ENCODE data around the gene GPC3.

Gene GPC3

DNA sequence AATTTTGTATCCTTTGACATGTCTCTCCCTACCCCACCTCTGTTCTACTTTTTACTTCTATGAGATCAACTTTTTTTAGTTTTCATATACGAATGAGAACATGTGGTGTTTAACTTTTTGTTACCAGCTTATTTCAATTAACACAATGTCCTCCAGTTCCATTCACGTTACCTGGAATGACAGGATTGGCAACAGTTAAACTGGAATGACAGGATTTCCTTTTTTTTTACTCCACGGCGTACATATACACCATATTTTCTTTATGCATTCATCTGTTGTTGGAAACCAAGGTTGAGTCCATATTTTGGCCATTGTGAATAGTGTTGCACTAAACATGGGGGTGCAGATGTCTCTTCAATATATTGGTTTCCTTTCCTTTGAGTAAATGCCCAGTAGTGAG is 398.3 kb downstream of the GPC3 start:
- DNase-seq = no peak

DNA sequence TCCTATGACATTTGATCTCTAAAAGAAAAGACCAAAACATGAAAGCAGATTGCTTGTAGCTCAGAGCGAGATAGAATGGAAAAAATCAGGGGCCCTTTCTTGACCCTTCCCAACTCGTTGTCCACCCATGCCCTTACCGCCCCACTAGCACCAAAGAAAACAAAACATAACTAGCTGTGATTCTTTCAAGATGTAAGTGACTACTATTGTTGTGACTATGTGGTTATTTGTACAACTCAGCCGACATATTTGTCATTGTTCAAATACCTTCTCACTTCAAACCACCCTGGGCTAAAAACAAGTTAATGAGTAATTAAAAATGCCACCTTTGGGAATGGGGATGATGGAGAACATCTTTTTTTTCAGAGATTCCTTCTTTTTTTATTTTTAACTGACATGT is 399.0 kb downstream of the GPC3 start:
- DNase-seq = no peak

DNA sequence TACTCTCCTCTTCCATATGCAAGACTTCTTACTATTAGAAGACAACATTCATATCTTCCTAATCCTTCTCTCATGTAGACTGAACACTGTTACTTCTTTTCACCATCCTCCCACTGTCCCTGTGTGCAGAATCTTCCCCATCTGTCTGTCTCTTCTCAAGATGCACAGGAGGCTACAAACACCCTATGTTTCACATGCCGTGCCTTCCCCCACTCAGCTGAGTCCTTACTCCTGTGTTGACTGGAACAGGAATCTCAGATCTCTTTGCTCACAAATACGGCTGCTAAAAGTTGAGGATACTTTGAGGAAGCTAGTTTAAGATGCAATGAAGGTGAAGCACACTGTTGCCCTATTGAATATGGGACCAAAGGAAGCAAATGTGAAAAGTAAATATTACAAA is 401.6 kb downstream of the GPC3 start:
- no peak for DNase-seq

DNA sequence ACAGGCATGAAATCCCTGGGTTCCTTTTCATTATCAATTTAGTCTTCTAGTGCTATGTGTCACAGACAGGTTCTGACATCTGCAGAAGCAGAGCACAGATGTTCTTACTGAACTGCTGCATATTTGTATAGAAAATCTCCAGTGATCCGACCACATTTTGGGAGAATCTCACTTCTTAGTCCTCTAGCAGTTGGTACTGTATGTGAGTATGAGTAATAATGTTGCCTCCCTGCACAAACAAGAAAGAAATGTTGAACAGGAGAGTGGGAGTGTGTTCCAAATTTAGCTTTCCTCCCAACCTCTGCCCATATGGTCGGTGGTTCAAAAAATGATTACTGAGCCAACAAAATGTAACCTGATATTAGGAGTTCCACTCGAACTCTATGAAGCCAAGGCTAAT is 404.8 kb downstream of the GPC3 start:
- no peak for DNase-seq

DNA sequence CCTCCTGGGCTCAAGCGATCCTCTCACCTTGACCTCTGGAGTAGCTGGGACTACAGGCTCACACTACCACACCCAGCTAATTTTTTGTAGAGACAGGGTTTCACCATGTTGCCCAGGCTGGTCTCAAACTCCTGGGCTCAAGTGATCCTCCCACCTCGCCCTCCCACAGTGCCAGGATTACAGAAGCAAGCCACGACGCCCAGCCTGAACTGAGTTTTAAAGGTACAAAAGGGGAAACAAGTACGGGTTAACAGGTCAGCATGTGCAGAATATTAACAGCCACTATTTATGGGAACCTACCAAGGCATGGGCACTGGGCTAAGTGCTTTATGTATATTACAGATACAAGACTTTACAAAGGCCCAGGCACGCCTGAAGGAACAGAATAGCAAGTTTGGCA is 405.8 kb downstream of the GPC3 start:
- DNase-seq = no peak

DNA sequence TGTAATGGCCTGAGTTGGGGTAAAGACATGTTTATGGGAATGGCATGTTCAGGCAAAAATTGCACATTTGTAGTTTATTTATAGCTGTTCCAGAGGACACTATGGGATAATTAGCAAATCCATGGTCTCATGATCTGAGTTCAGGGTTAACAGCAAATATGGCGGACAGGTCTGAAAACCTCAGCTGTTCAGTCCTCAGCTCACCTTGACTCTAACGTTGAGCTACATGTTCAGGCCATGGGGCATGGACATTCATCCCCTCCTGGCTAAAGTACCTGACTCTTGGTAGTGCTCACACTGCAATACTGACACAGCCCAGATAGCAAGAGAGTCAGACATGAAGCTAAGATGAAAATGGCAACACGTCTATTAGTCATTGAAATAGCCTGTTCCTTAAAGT is 408.5 kb downstream of the GPC3 start:
- no peak for DNase-seq

DNA sequence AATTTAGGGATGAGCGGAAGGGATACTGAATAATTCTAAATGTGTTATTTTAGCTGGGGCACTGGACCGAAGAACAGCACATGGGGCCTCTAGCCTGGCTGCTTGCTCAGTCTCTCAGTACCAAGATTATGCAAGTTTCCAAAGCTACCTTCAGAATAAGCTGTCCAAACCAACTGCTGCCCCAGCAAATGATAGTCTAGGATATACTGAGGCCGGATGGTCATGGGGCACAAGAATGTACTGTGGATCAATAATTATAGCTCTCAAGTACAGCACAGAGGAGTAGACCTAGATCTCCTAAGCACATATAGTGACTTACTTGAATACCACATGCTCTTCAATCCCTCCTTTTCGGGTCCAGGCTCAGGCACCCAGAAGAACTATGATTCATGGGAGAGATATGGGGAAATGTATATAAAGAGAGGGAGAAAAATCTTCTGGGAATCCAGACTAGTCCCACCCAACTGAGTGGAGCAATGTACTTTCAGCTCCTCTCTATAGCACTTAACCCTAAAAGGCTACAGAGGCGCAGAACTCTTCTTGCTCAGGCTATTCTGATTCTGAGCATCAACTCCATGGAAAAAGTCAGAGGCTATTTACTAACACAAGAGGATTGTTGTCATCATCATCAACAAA is 409.8 kb downstream of the GPC3 start:
- DNase-seq = no peak

DNA sequence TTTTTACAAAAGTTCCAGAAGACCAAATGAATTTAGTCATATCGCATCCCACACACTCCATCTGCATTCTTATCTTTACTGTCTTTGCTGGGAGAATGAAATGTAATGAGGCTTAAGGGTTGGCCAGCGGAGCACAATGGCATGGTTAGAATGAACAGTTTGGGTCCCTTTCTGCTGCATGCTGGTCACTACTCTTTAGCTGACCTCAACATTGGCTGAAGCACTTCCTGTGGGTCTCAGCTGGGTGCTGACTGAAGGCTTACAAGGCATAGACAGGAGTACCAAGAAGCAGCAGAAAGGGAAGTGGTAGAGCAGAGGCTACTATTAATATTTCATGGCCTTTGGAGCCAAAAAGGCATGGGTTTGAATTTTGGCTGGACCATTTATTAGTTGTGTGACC is 410.7 kb downstream of the GPC3 start:
- DNase-seq = no peak

DNA sequence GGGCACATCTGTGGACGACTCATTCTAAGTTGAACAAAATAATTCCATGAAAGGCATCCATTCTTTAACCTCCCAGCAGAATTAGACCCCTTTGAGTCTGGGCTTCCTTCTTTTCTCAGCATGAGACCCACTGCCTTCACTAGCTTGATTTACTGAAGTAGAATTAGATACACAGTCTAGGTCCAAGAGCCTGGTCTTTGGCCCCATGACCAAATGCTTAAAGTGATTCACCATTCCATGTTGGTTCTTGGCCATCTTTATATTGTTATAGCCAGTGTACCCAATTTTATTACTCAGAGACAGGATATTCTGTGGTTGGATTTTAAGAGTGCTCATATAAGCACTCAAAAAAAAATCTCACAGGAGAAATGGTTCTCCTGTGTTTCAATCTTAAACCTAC is 414.8 kb downstream of the GPC3 start:
- DNase-seq = no peak

DNA sequence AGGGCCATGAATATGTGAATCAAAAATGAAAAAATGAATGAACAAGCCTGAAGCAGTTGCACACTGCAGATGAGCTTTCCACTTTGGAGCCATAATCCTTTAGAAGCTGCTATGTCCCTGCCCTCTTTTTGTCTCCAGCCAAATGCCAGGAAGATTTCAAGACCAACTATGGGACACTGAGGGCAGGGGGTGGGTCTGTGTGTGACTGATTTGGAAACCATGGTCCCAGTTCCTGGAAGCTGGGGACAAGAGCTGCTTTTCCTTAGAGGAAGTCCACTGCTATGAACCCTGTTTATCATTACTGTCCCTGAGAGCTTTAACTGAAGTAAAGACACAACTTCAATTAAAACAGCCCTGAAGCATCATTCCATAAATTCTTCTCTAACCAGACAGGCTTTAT is 416.2 kb downstream of the GPC3 start:
- DNase-seq = no peak

DNA sequence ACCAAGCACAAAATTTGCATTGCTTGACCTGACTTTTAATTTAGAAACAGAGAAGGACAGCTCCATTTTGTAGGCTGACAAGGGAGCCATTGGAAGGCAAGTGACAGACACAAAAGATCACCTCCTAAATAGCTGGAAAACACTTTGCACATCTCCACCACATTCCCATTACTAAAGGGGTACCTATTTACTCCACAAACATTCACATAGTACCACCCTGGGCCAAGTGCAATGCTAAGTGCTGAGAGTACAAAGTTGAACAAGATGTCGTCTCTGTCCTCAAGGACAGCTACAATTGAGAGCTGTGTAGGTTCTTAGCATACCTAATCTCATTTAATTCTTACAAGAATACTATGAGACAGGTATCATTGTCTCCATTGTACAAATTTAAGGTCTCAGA is 417.3 kb downstream of the GPC3 start:
- no peak for DNase-seq

DNA sequence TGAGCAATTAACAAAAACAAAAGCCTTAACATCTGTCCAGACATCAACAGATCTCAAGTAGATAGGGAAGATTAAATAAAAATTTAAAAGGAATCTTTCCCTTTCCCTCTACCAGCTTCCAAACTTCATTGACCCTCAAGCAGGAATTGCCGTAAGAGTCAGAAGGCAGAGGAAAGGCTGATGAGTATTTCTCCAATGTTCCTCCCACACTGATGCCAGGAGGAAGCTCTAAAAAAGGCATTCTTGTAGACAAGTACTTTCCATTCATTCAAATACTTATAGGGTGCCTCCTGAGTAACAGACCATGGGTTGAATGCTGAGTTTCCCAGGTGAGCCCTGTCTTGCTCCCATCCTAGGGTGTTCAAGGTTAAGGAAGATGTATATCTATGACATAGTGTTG is 418.5 kb downstream of the GPC3 start:
- no peak for DNase-seq

DNA sequence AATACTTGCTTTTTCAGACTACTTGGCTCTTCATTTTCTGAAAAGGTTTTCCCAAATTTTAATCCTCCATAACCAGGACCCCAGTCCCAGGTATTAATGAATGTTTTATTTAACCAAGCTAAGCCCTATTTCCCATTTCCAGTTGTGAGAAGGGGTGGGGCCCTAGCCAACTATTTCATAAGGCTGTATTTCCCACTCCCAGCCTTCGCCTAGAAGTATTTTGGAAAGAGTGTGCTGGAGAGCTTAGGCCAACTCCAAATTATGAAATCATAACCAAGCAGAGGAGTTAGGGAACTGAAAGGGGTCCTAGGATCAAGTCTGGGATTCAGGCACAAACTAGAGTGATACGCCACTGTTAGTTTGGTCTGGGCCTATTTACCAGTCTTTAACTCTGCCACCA is 421.7 kb downstream of the GPC3 start:
- no peak for DNase-seq

DNA sequence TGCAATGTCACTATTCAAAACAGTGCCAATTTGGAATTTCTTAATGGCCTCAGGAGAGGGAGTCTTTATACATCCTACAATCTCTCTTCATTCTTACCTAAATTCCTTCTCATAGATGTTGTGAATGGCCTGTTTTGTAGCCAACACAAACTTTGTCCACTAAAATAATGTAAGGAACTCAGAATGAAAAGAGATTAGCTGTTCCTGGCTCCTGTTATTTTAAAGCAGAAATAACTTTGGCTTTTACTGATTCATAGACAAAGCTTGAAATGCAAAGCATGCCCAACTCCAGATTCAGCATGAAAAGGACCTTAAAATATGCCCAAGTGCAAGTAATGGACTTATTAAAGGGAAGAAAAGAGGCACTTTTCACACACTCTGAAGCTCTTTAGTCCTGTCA is 424.1 kb downstream of the GPC3 start:
- no peak for DNase-seq

DNA sequence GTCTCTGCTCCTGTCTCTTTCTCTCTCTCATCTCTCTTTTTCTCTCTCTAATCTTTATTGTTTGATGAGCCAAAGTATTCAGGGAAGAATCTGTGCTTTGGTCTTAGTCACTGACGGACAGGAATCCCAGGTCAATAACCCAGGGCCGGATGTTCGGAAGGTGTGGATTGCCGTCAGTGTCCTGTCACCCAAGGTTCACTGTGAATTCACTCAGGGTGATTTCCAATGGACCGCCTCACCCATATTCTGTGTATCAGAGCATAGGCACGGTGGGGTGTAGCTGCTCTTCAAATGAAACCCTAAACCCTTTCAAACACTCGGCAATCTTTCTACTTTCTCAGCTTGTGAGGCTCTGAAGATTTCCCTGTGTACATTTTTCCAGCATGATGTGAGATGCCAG is 425.5 kb downstream of the GPC3 start:
- DNase-seq = no peak

DNA sequence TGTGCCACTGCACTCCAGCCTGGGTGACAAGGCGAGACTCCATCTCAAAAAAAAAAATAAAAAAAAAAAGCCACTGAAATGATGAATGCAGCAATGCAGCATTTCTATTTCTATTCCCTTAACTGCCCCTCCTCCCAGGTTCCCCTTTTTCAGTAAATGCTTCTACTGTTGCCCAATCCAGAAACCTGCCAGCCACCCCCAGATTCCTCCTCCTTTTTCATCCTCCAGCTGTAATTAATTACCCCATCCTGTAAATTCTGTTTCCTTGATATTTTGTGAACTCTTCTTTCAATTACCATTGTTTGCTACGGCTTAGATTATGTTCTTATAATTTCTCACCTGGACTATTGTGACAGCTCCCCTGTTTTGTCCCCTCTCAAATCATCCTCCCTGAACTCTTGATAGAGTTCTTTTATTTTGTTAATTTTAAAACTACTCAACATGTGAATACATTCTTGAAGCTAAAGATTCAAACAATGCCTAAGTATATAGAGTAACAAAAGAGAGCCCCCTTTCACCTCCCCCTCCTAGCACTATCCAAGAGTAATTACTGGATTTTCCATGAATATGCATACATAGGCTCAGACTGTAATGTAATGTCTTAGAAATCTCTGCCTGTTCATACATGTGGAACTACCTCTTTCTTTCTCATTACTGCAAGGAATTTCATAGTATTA is 429.5 kb downstream of the GPC3 start:
- DNase-seq = no peak

DNA sequence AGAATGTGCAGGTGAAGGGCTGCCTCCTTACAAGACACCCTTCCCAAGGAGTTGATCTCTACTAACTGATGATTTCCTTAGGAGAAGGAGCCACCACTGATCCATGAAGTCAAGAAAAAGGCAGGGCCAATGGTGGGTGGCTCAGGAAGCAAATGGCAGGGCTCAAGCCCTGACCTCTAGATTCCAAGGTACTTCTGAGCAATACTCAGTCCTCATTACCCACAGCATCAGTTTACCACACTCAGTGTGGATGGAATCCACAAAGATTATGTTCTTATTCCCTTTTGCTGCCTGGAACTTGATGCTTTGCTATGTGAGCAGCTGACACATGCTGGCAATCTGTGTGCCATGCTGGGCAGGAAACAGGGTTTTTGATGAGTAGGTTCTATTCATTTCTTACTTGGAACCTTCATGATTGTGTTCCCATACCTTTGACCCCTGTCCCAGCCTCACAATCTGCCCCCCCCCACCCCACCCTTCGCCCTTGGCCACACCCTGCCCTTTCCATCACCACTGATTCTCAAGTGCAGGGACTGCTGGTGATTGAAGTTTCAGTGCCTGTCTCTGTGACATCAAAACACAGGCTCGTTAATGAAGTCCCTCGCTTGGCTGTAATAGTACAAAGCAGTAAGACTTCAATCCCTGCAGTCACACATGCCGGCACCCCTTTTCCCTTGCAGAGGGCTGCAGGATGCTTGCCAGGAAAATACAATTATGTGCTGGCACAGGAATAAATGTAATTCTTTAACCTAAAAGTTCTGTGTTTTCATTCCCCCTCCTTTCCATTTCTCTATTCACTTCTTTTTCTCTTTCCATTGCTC is 434.5 kb downstream of the GPC3 start:
- DNase-seq = no peak

DNA sequence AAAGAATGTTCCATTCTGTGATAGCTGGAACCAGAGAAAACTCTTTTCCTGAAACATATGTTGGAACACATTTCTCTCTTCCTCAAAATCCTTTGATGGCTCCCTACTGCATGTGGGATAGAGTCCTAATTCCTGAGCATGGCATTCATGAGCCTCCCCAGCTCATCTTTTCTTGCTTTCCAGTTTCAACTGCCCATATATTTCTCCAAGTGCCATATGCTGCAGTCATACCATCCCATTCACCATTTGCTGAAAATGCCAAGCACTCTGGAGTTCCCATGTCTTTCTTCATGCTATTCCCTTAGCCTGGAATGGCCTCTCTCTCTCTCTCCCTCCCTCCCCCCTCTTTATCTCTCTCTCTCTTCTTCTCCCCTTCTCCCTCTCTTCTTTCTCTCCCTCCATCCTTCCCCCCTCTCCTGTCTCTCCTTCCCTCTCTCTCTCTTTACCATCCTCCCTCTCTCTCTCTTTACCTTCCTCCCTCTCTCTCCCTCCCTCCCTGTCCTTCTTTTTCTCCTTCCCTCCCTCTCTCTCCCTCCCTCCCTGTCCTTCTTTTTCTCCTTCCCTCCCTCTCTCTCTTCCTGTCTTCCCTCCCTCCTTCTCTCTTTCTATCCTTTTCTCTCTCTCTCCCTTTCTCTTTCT is 436.0 kb downstream of the GPC3 start:
- DNase-seq = no peak

DNA sequence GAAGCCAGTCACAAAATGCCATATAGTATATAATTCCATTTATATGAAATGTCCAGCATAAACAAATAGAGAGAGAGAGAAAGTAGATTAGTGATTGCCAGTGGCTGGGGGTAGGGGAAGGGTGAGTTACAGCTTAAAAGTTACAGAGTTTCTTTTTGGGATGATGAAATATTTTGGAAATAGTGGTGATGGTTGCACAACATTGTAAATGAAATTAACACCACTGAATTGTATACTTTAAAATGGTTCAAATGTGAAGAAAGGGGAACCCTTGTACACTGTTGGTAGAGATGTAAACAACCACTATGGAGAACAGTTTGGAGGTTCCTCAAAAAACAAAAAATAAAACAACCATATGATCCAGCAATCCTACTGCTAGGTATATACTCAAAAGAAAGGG is 439.0 kb downstream of the GPC3 start:
- DNase-seq = no peak

DNA sequence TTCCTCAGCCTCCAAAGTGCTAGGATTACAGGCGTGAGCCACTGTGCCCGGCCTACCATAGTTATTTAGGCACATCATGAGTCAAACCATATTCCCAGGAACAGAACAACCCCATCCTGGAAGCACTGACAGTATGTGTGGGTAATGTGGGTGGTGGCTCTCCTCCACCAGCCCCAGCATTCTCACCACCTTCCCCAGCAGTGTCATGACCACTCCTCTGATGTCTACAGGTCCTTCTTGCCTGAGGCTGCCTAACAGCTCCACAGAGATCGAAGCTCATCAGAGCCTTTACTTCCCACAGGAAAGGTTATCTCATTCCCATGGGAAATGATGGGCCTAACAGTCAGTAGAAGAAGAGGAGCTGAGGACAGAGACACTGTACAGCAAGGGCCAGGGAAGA is 440.6 kb downstream of the GPC3 start:
- DNase-seq = no peak

DNA sequence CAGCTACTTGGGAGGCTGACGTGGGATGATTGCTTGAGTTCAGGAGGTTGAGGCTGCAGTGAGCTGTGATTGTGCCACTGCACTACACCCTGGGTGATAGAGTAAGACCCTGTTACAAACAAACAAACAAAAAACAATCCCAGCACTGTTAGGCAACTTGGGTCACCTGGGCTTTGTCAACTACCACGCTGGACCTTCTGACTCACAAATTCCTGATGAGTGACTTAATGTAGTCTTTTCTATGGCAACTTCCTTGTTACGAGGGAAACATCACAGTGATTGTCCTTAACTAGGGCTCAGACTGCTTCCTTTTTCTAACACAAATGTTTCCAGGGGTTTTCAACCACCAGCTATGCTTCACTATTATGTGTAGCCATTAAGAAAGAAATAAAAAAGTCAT is 441.3 kb downstream of the GPC3 start:
- no peak for DNase-seq

DNA sequence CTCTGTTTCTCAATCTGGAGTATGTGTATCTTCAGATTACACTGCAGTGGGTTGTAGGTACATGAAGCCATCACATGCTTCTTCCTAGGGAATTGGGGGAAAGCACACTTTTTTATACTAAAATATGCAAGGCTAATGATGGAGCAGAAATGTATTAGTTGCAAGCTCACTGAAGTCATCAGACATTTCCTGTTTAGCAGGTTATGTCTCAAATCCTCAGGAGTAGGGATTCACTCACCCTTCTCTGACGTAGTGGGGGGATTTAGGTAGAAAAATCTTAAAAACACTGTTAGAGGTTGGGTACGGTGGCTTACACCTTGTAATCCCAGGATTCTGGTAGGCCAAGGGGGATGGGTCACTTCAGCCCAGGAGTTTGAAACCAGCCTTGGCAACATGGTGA is 441.7 kb downstream of the GPC3 start:
- DNase-seq = no peak

DNA sequence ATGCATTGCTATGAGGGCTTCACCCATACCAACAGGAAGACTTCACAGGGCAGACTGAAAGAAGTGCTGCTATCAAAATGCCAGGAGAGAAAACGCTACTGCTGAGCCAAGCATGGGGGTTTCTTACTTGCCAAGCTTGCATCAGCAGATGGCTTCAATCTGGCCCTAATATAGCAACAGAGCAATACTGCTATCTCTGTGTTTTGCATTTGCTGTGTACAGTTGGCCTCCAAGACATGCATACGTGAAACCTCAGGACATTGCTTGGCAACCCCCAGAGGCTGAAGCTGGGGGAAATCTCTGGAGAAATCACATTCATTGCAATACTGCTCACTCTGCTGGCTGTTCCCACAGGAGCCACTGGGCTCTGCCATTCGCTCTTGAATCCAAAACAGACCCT is 442.9 kb downstream of the GPC3 start:
- no peak for DNase-seq

DNA sequence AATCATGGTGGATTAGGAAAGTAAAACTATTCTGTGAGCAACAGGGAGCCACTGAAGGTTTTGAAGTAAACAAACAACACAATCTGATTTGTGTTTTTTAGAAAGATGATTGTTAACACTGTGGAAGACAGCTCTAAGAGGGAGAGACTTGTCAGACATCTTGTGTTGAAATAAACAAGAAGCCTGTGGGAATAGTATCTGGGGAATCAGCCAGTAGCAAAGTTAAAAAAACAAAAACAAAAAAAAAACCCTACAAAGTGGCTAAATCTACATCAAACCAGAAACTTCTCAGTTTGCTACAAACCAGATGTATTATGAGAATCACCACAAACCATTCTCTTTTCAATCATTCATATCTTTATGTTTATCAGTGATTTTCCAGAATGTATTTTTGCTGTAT is 444.4 kb downstream of the GPC3 start:
- no peak for DNase-seq
